Pancreas (tissue), 10 donors: Measurements from ENCODE around the gene MARK4. TPM values are rescaled to one million over a fixed set of nuclear protein-coding genes. Genes with fewer than 3 reads are reported as not detected.

Experiments
- ATAC-seq, 4 donors: fragments of 200-7000 bp; cut with Tn5 transposase; one replicate each; pipeline versions ENCODE4 v1.8.0 to v1.9.1; 2020; ENCODE audit warnings: mild to moderate bottlenecking in 4 of 4, moderate library complexity in 4 of 4
- DNase-seq, 6 donors: peaks; one replicate each; pipeline ENCODE4 v3.0.0-alpha.2; 2020
- FAIRE-seq: peaks from 2 replicates; lab custom pipeline; 2012; peaks lifted over from hg19 to GRCh38; lab: Jason Lieb, UNC
- H3K27ac ChIP-seq, 4 donors: fragments of 200-600 bp; sonication (generic); 1 replicate in 3 of 4; 2 replicates in 1 of 4; pipeline versions ENCODE4 v1.5.0 to v1.8.0; 2020
- H3K27me3 ChIP-seq, 4 donors: fragments of 200-600 bp; one replicate each; pipeline ENCODE4 v1.8.0; 2021
- H3K36me3 ChIP-seq, 3 donors: fragments of 200-600 bp; sonication (generic) in 1 of 3; one replicate each; pipeline versions ENCODE4 v1.5.0 to v1.8.0; 2020 to 2021
- H3K4me1 ChIP-seq, 3 donors: fragments of 200-600 bp; one replicate each; pipeline ENCODE4 v1.8.0; 2021
- H3K4me3 ChIP-seq, 4 donors: fragments of 200-600 bp; sonication (generic) in 2 of 4; one replicate each; pipeline versions ENCODE4 v1.5.0 to v1.8.0; 2020 to 2021
- H3K9me3 ChIP-seq, 4 donors: fragments of 200-600 bp; one replicate each; pipeline ENCODE4 v1.8.0; 2021
- WGBS, 2 donors: extraction: QIAGEN DNeasy Blood & Tissue Kit; methylation state at CpG; one replicate each; pipeline ENCODE4 v1.1.7; 2013; 5-methylcytosine and 5-hydroxymethylcytosine counted together
- intact Hi-C, 3 donors: fragments of 100-400 bp; cut with DNase I; formaldehyde crosslinking; loops; one replicate each; pipeline versions ENCODE4 v1.11.1 to v1.14.2; 2022
- polyA plus RNA-seq, 2 donors: library from polyadenylated mRNA; stranded (reverse); fragments of 200-250 nt; gene quantifications; one replicate each; pipeline ENCODE4 v1.2.3, GENCODE V29; 2013
- total RNA-seq, 6 donors: library from RNA; stranded (reverse); fragmentation: NEBNext Ultra II Directional in 4 of 6; extraction: Animal tissue kit (Norgen Biotek cat#: 25700) in 4 of 6; gene quantifications; one replicate each; pipeline versions ENCODE4 v1.2.1 to v1.2.4, GENCODE V29; 2021 to 2023
- TF ChIP-seq, protein P1 (sequence below), 4 donors: fragments of 200-600 bp; sonication (generic) in 3 of 4; IDR thresholded peaks; one replicate each; pipeline versions ENCODE4 v1.5.0 to v1.8.0; 2021; ENCODE audit warnings: antibody characterized with exemption in 4 of 4
- donor health status: healthy with polysubstance abuse.
- donor health status: DM: no; HTN: no; CAD: no; lungs with moderate emphysema.
- donor health status: DM: no; HTN: no; CAD: no.
- donor health status: control.
- donor health status: control.
- donor health status: Bipolar disorder and iron deficiency.
- donor health status: DM: yes; HTN: yes; CAD: no.
- donor health status: DM: no; HTN: no; CAD: no.
- donor health status: DM: no; HTN: no; CAD: no.
- donor health status: DM: yes; HTN: yes; CAD: no.

The MARK4 gene
- total and polyA plus RNA-seq, 8 donors, result 12.8 to 22.8 (median 20.0) TPM

DNA sequence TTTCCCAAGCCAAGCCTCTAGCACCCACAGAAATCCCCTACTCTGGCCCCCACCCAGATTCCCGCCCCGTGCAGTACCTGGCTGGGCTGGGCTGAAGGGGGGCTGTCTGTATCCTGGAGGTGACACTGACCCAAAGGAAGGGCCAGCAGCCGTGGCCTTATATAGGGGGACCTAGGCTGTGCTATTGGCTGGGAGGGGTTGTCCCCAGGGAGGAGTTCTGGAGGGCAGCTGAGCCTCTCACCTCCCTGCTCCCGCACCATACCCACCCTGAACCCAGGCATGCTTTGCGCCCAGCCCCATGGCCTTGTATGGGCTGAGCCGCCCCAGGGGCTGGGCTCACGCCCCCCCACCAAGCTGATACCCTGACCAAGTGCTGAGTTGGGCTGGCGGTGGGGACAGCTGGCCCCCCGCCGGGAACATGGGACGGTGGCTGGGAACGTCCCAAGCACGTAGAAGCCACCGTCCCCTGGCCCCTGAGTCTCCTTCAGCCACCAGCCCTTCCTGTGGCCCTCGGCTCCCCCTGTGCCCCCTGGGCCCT lies 71.7 kb downstream of the MARK4 start, which contains the start of gene CKM:
TSS of gene CKM (minus strand) at position 132 of the 538 bp plus-strand sequence. CDS start 3,162 bp downstream, outside the sequence.
- H3K9me3 ChIP-seq, result no peaks in the 10 kb centered on the region
- no peak within 1 kb of the TSS for H3K4me3 ChIP-seq
- intact Hi-C loops, result no loop called here
- 60 to 66% methylated on average over 14 to 15 of the region's 15 CpGs for WGBS, 2 donors
- no peaks in the 10 kb centered on the region for H3K27me3 ChIP-seq
- H3K36me3 ChIP-seq, result no peaks in the 10 kb centered on the region
- H3K27ac ChIP-seq, result no peak within 1 kb of the TSS
- FAIRE-seq (no peak), ATAC-seq (no peak), DNase-seq (no peak)
- H3K4me1 ChIP-seq, result no peaks in the 10 kb centered on the region
- TF ChIP-seq, protein P1, sequence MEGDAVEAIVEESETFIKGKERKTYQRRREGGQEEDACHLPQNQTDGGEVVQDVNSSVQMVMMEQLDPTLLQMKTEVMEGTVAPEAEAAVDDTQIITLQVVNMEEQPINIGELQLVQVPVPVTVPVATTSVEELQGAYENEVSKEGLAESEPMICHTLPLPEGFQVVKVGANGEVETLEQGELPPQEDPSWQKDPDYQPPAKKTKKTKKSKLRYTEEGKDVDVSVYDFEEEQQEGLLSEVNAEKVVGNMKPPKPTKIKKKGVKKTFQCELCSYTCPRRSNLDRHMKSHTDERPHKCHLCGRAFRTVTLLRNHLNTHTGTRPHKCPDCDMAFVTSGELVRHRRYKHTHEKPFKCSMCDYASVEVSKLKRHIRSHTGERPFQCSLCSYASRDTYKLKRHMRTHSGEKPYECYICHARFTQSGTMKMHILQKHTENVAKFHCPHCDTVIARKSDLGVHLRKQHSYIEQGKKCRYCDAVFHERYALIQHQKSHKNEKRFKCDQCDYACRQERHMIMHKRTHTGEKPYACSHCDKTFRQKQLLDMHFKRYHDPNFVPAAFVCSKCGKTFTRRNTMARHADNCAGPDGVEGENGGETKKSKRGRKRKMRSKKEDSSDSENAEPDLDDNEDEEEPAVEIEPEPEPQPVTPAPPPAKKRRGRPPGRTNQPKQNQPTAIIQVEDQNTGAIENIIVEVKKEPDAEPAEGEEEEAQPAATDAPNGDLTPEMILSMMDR (IDR thresholded peaks at IDR 0.05), result no peak

DNA sequence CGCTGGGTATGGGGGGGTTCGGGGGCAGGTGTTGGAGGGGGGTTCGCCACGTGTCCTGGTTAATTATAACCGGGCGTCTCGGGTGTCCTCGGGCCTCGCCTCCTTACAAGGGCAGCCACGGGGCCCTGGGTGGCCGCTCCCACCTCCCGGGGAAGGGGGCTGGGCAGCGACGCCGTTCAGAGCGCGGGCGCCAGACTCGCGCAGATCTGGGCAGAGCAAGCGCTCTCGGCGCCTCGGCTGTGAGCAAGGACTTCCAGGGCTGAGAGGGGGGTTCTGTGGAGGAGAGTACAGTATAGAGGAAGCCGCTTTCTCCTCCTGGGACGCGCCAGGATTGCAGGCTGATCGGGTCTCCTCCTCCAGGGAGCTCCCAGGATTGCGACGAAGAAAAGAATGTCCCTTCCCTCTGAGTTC lies 72.6 kb downstream of the MARK4 start:
- Histone ChIP-seq H3K27ac (no peak overlapping the region), H3K4me3 (no peak overlapping the region), H3K4me1 (no peaks in the 10 kb centered on the region), H3K27me3 (no peaks in the 10 kb centered on the region), H3K36me3 (no peaks in the 10 kb centered on the region), H3K9me3 (no peaks in the 10 kb centered on the region)
- FAIRE-seq (no peak), DNase-seq (no peak), ATAC-seq (peak in 1 of 4 donors; percentile 27)
- TF ChIP-seq, protein P1 (IDR thresholded peaks at IDR 0.05), result no peak
- intact Hi-C loops, result no loop called here
- 7 to 8% methylated on average over 25 to 30 of the region's 30 CpGs for WGBS, 2 donors

DNA sequence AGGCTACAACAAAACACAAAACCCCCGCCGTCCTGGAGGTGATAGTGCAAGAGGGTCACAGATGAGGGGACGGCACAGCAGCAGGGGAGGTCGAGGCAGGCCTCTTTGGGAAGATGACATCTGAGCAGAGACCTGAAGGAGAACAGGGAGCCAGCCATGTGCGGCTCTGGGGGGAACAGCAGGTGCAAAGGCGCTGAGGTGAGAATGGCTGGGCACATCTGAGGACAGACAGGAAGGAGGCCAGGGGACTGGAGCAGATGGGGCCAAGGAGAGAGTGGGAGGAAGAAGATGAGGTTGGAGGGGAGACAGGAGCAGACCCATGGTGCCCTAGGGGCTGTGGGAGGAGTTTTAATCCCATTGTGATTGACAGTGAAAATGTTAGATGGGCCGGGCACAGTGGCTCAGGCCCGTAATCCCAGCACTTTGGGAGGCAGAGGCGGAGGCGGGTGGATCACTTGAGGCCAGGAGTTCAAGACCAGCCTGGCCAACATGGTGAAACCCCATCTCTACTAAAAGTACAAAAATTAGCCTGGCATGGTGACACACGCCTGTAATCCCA lies 73.4 kb downstream of the MARK4 start:
- FAIRE-seq, result no peak
- no peak for ATAC-seq
- TF ChIP-seq, protein P1 (IDR thresholded peaks at IDR 0.05), result no peak

DNA sequence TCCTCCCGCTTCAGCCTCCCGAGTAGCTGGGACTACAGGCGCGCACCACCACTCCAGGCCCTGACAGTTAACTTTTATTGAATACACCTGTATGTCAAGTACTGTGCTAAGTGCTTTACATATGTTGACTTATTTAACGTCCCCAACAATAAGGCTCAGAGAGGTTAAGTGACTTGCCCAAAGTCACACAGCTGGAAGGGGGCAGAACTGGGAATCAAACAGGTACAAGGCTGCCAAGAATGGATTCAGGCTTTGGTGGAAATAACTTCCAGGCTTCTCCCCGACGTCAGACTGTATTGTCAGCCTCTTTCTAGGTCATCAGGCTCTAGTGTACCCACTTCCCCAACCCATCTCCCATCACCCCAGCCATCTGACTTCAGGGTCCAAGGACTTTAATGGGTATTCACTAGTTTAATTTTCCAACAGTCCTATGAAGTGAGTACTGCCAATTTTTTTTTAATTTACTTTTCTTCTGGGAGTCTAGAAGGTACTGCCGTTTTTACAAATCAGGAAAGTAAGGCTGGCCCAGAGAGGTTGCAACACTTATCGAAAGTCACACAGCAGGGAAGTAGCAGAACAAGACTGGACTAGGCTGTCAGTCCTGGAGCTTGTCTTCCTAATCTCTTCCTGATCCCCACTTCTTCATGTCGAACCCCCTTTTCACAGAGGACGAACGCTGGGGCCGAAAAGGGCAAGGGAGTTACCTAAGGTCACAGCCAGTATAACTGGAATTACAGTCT lies 76.5 kb downstream of the MARK4 start:
- Histone ChIP-seq H3K9me3 (no peaks in the 10 kb centered on the region), H3K27me3 (no peaks in the 10 kb centered on the region), H3K36me3 (no peaks in the 10 kb centered on the region), H3K4me3 (no peak overlapping the region), H3K27ac (no peak overlapping the region), H3K4me1 (no peaks in the 10 kb centered on the region)
- ATAC-seq (no peak), FAIRE-seq (no peak), DNase-seq (no peak)
- 59 to 61% methylated on average over 13 of the region's 13 CpGs for WGBS, 2 donors
- TF ChIP-seq, protein P1 (IDR thresholded peaks at IDR 0.05), result no peak
- intact Hi-C loops, result no loop called here

More for the DNA sequence above, 73.4 kb downstream of the MARK4 start:
- H3K27ac ChIP-seq, result no peak overlapping the region
- no peaks in the 10 kb centered on the region for H3K9me3 ChIP-seq
- no peak for DNase-seq
- intact Hi-C loops, result no loop called here
- H3K36me3 ChIP-seq, result no peaks in the 10 kb centered on the region
- no peaks in the 10 kb centered on the region for H3K27me3 ChIP-seq
- H3K4me3 ChIP-seq, result no peak overlapping the region
- H3K4me1 ChIP-seq, result no peaks in the 10 kb centered on the region
- WGBS, 2 donors, result 72 to 76% methylated on average over 11 of the region's 11 CpGs
